Karpas-422 (cell line): Measurements from ENCODE around the gene SASH3. TPM values are rescaled to one million over a fixed set of nuclear protein-coding genes. Genes with fewer than 3 reads are reported as not detected.

ENCODE experiments used
- DNase-seq: peaks from one replicate; pipeline ENCODE4 v3.0.0-alpha.2; 2015
- H2AFZ ChIP-seq: fragments of 200-600 bp; sonication (generic); 2 replicates; pipeline ENCODE4 v1.6.1; 2014; ENCODE audit warnings: antibody characterized with exemption, low read length, mixed read lengths
- H3K27ac ChIP-seq: fragments of 200-600 bp; sonication (generic); 2 replicates; pipeline ENCODE4 v1.5.1; 2014; ENCODE audit warnings: mild to moderate bottlenecking, low read length, moderate library complexity
- H3K27me3 ChIP-seq: fragments of 200-600 bp; sonication (generic); 2 replicates; pipeline ENCODE4 v1.6.1; 2014; ENCODE audit warnings: low read length, mixed read lengths
- H3K36me3 ChIP-seq: fragments of 200-600 bp; sonication (generic); 2 replicates; pipeline ENCODE4 v1.6.1; 2014; ENCODE audit warnings: low read length, mixed read lengths; ENCODE audit not compliant: insufficient read depth
- H3K4me1 ChIP-seq: fragments of 200-600 bp; sonication (generic); 2 replicates; pipeline ENCODE4 v1.6.1; 2014; ENCODE audit warnings: mild to moderate bottlenecking, low read length, mixed read lengths
- H3K4me2 ChIP-seq: fragments of 200-600 bp; sonication (generic); 2 replicates; pipeline ENCODE4 v1.6.1; 2014; ENCODE audit warnings: low read length, low read depth, mild to moderate bottlenecking; ENCODE audit not compliant: poor library complexity, severe bottlenecking
- H3K4me3 ChIP-seq: fragments of 200-600 bp; sonication (generic); 2 replicates; pipeline ENCODE4 v1.5.1; 2014; ENCODE audit warnings: mild to moderate bottlenecking, antibody characterized with exemption, low read length, mixed read lengths
- H3K79me2 ChIP-seq: fragments of 200-600 bp; sonication (generic); 2 replicates; pipeline ENCODE4 v1.6.1; 2014; ENCODE audit warnings: mild to moderate bottlenecking, low read length, mixed read lengths
- H3K9ac ChIP-seq: fragments of 200-600 bp; sonication (generic); 2 replicates; pipeline ENCODE4 v1.6.0; 2014; ENCODE audit warnings: low read length
- H3K9me2 ChIP-seq: fragments of 200-600 bp; sonication (generic), shearing (Covaris generic); replicated peaks from 2 replicates; pipeline ENCODE4 v1.6.0; 2014; ENCODE audit warnings: mild to moderate bottlenecking, low read length, moderate library complexity; ENCODE audit not compliant: insufficient read depth
- H3K9me3 ChIP-seq: fragments of 300-700, 200-600 bp; sonication (generic); 2 replicates; pipeline ENCODE4 v1.6.1; 2014; ENCODE audit warnings: low read length, mixed read lengths
- H4K20me1 ChIP-seq: fragments of 200-600 bp; sonication (generic); 2 replicates; pipeline ENCODE4 v1.6.1; 2014; ENCODE audit warnings: mild to moderate bottlenecking, antibody characterized with exemption, low read length, low read depth; ENCODE audit not compliant: insufficient read depth
- total RNA-seq: library from RNA; depleted of rRNA; stranded (reverse); fragments of >200 nt; shearing (Covaris generic); gene quantifications from 2 replicates; pipeline ENCODE4 v1.2.3, GENCODE V29; 2014; ENCODE audit warnings: low replicate concordance

SASH3 gene
- total RNA-seq, 1 experiment from 2014 or later: 63.0 TPM

- H3K27me3 ChIP-seq: no peaks in the 10 kb centered on the region
- H4K20me1 ChIP-seq: no peaks in the 10 kb centered on the region
- H3K9me2 ChIP-seq: no peaks in the 10 kb centered on the region
- peak overlapping the region; percentile 79 for H3K9ac ChIP-seq
- H3K4me2 ChIP-seq: peak overlapping the region; percentile 72
- DNase-seq: peak; percentile 89
- peak overlapping the region; percentile 70 for H3K4me3 ChIP-seq
- peaks cover 72% of the 10 kb centered on the region for H3K4me1 ChIP-seq
- no peaks in the 10 kb centered on the region for H3K36me3 ChIP-seq
- peak overlapping the region; percentile 52; the same call in 1 of the 2 replicates for H2AFZ ChIP-seq
- peaks cover 24% of the 10 kb centered on the region for H3K79me2 ChIP-seq
- H3K9me3 ChIP-seq: no peaks in the 10 kb centered on the region
- peak overlapping the region; percentile 95 for H3K27ac ChIP-seq
Observed at GRCh38 chrX:129777218-129778030, 2.3 kb upstream of the SASH3 start.

- no peaks in the 10 kb centered on the region for H3K36me3 ChIP-seq
- H4K20me1 ChIP-seq: no peaks in the 10 kb centered on the region
- H3K27ac ChIP-seq: peak overlapping the region; percentile 95
- H3K4me3 ChIP-seq: peak overlapping the region; percentile 70
- H3K79me2 ChIP-seq: peaks cover 41% of the 10 kb centered on the region
- peak overlapping the region; percentile 89 for H3K4me2 ChIP-seq
- H3K4me1 ChIP-seq: peaks cover 72% of the 10 kb centered on the region
- H3K9me3 ChIP-seq: no peaks in the 10 kb centered on the region
- no peaks in the 10 kb centered on the region for H3K27me3 ChIP-seq
- no peaks in the 10 kb centered on the region for H3K9me2 ChIP-seq
- no peak overlapping the region; the same call in 1 of the 2 replicates for H2AFZ ChIP-seq
- H3K9ac ChIP-seq: peak overlapping the region; percentile 79
- no peak for DNase-seq
Observed at GRCh38 chrX:129779086-129779672, 570 bp upstream of the SASH3 start.

- H3K9ac ChIP-seq: peak overlapping the region; percentile 79
- peak overlapping the region; percentile 95 for H3K27ac ChIP-seq
- peak; percentile 52 for DNase-seq
- no peak overlapping the region for H2AFZ ChIP-seq
- no peaks in the 10 kb centered on the region for H3K27me3 ChIP-seq
- no peaks in the 10 kb centered on the region for H4K20me1 ChIP-seq
- peak overlapping the region; percentile 89 for H3K4me2 ChIP-seq
- H3K36me3 ChIP-seq: no peaks in the 10 kb centered on the region
- no peaks in the 10 kb centered on the region for H3K9me2 ChIP-seq
- H3K9me3 ChIP-seq: no peaks in the 10 kb centered on the region
- peak overlapping the region; percentile 70 for H3K4me3 ChIP-seq
- peaks cover 52% of the 10 kb centered on the region for H3K79me2 ChIP-seq
- peaks cover 82% of the 10 kb centered on the region for H3K4me1 ChIP-seq
Observed at GRCh38 chrX:129780441-129781105, 824 bp downstream of the SASH3 start.

GRCh38 chrX:129781134-129781672 is 1.5 kb downstream of the SASH3 start:
- Histone ChIP-seq H4K20me1 (no peaks in the 10 kb centered on the region), H3K9me3 (no peaks in the 10 kb centered on the region), H3K79me2 (peaks cover 58% of the 10 kb centered on the region), H3K27me3 (no peaks in the 10 kb centered on the region), H3K4me2 (peak overlapping the region; percentile 89), H3K4me1 (peaks cover 89% of the 10 kb centered on the region), H3K27ac (peak overlapping the region; percentile 95), H3K4me3 (peak overlapping the region; percentile 70), H3K9ac (peak overlapping the region; percentile 79), H3K9me2 (no peaks in the 10 kb centered on the region), H3K36me3 (no peaks in the 10 kb centered on the region), H2AFZ (no peak overlapping the region)
- peak; percentile 90 for DNase-seq

GRCh38 chrX:129781680-129782495 is 2.1 kb downstream of the SASH3 start:
- no peak for DNase-seq
- no peaks in the 10 kb centered on the region for H3K36me3 ChIP-seq
- no peaks in the 10 kb centered on the region for H3K9me3 ChIP-seq
- H3K9me2 ChIP-seq: no peaks in the 10 kb centered on the region
- no peaks in the 10 kb centered on the region for H3K27me3 ChIP-seq
- H3K27ac ChIP-seq: peak overlapping the region; percentile 83
- no peak overlapping the region for H2AFZ ChIP-seq
- H3K9ac ChIP-seq: peak overlapping the region; percentile 70
- peaks cover 59% of the 10 kb centered on the region for H3K79me2 ChIP-seq
- no peaks in the 10 kb centered on the region for H4K20me1 ChIP-seq
- H3K4me3 ChIP-seq: peak overlapping the region; percentile 57; the same call in 1 of the 2 replicates
- peaks cover 86% of the 10 kb centered on the region for H3K4me1 ChIP-seq
- H3K4me2 ChIP-seq: peak overlapping the region; percentile 57

GRCh38 chrX:129782706-129783105 is 3.0 kb downstream of the SASH3 start:
- H3K4me2 ChIP-seq: peak overlapping the region; percentile 57
- peak overlapping the region; percentile 70; the same call in 1 of the 2 replicates for H3K9ac ChIP-seq
- peaks cover 64% of the 10 kb centered on the region for H3K79me2 ChIP-seq
- peak overlapping the region; percentile 83; the same call in 1 of the 2 replicates for H3K27ac ChIP-seq
- no peaks in the 10 kb centered on the region for H3K27me3 ChIP-seq
- H4K20me1 ChIP-seq: peaks cover 4% of the 10 kb centered on the region; the same call in 1 of the 2 replicates
- no peaks in the 10 kb centered on the region; the same call in 1 of the 2 replicates for H3K36me3 ChIP-seq
- H3K4me3 ChIP-seq: peak overlapping the region; percentile 57; the same call in 1 of the 2 replicates
- H3K4me1 ChIP-seq: peaks cover 78% of the 10 kb centered on the region
- no peak for DNase-seq
- no peaks in the 10 kb centered on the region for H3K9me3 ChIP-seq
- H3K9me2 ChIP-seq: no peaks in the 10 kb centered on the region
- no peak overlapping the region for H2AFZ ChIP-seq

GRCh38 chrX:129783291-129783713 is 3.6 kb downstream of the SASH3 start:
- Histone ChIP-seq H3K9me3 (no peaks in the 10 kb centered on the region), H3K4me3 (no peak overlapping the region), H3K9ac (no peak overlapping the region), H3K36me3 (no peaks in the 10 kb centered on the region; the same call in 1 of the 2 replicates), H3K4me1 (peaks cover 72% of the 10 kb centered on the region), H3K9me2 (no peaks in the 10 kb centered on the region), H2AFZ (no peak overlapping the region), H3K27ac (no peak overlapping the region), H3K27me3 (no peaks in the 10 kb centered on the region), H4K20me1 (peaks cover 4% of the 10 kb centered on the region; the same call in 1 of the 2 replicates), H3K4me2 (peak overlapping the region; percentile 15), H3K79me2 (peaks cover 64% of the 10 kb centered on the region)
- DNase-seq: no peak
